ENCODE results near the gene AKR1B1.

The AKR1B1 gene

DNA sequence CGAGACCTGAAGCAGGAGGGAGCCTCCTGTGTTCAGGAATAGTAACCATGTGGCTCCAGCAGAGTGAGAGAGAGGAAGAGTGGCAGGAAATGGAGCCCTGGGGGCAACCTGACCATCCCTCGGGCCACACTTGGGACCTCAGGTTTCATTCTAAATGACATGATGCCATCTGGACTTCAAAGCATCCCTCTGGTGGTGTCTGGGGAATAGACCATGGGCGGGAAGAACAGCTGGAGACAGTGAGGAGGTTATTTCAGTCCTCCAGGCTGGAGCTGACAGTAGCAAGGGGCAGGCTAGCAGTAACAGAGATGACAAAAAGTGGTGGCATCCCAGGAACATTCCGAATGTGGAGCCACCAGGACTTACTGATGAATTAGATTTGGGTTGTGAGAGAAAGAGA, 44.8 kb downstream of the AKR1B1 start:
- Histone ChIP-seq H2BK5ac (ENCODE audit: low read depth, low read length, poor library complexity, severe bottlenecking) (no peak overlapping the region), H3K27me3 (ENCODE audit: control insufficient read depth in 1 of 2, insufficient read depth in 1 of 2, low read length in 2 of 2) (peaks cover 4 to 23% of the 10 kb centered on the region in 2 experiments), H2AK5ac (ENCODE audit: low read length, severe bottlenecking) (no peak overlapping the region), H3K14ac (ENCODE audit: low read length in 2 of 2) (no peak overlapping the region), H3K79me1 (replicated peaks; ENCODE audit: low read length, poor library complexity, severe bottlenecking) (no peaks in the 10 kb centered on the region), H2BK12ac (ENCODE audit: low read length in 2 of 2) (no peak overlapping the region), H2BK120ac (ENCODE audit: low read depth, low read length) (no peak overlapping the region), H4K8ac (ENCODE audit: low read length) (no peak overlapping the region), H3K23ac (ENCODE audit: low read length in 2 of 2) (no peak overlapping the region), H4K91ac (ENCODE audit: low read length) (no peak overlapping the region), H3K36me3 (ENCODE audit: control insufficient read depth in 1 of 2, insufficient read depth in 2 of 2, low read depth in 1 of 2, low read length in 2 of 2) (no peaks in the 10 kb centered on the region), H3K27ac (ENCODE audit: low read length, poor library complexity, severe bottlenecking) (no peak overlapping the region), H3K18ac (ENCODE audit: low read depth in 1 of 2, low read length in 2 of 2) (no peak overlapping the region), H3K9ac (ENCODE audit: low read length) (no peak overlapping the region), H3K4me1 (ENCODE audit: control insufficient read depth, insufficient read depth, low read depth, low read length) (no peaks in the 10 kb centered on the region), H2AFZ (ENCODE audit: low read depth, low read length) (no peak overlapping the region), H3K4ac (ENCODE audit: low read depth in 1 of 2, low read length in 2 of 2) (no peak overlapping the region), H3K9me3 (ENCODE audit: control insufficient read depth, low read length) (no peaks in the 10 kb centered on the region), H2BK15ac (ENCODE audit: low read depth, poor library complexity, severe bottlenecking) (no peak overlapping the region), H3K4me2 (ENCODE audit: low read length, poor library complexity, severe bottlenecking) (no peak overlapping the region), H3K4me3 (ENCODE audit: insufficient read depth in 1 of 2, low read depth in 1 of 2, low read length in 2 of 2) (no peak overlapping the region)
- WGBS, result 47% methylated on average over 4 of the region's 4 CpGs
- DNase-seq, result no peak

DNA sequence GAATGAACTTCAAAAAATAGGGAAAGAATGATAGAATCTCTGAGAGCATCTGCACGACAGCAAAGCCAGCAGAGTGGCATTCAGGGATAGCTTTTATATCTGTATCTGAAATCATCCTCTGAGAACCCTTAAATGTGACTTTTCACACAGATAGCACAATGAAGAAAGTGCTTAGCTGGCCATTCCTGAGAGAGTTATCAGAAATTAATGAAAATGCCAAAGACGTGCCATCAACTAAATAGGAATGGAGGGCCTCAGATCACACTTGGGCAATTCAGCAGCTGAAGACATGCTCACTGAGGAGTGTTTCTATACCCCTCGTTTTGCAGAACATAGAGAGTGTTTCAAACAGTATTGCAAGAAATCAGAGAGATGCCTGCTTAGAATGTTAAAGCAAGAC, 51.6 kb downstream of the AKR1B1 start:
- no peak overlapping the region for H2BK12ac ChIP-seq (ENCODE audit: low read length in 2 of 2)
- no peaks in the 10 kb centered on the region for H3K36me3 ChIP-seq (ENCODE audit: control insufficient read depth in 1 of 2, insufficient read depth in 2 of 2, low read depth in 1 of 2, low read length in 2 of 2)
- H3K79me1 ChIP-seq (replicated peaks; ENCODE audit: low read length, poor library complexity, severe bottlenecking), result no peaks in the 10 kb centered on the region
- H4K91ac ChIP-seq (ENCODE audit: low read length), result no peak overlapping the region
- no peak overlapping the region for H3K18ac ChIP-seq (ENCODE audit: low read depth in 1 of 2, low read length in 2 of 2)
- DNase-seq, result no peak
- H3K27ac ChIP-seq (ENCODE audit: low read length, poor library complexity, severe bottlenecking), result no peak overlapping the region
- no peak overlapping the region for H3K4me2 ChIP-seq (ENCODE audit: low read length, poor library complexity, severe bottlenecking)
- no peak overlapping the region for H3K9ac ChIP-seq (ENCODE audit: low read length)
- no peak overlapping the region for H3K4me3 ChIP-seq (ENCODE audit: insufficient read depth in 1 of 2, low read depth in 1 of 2, low read length in 2 of 2)
- no peak overlapping the region for H2AFZ ChIP-seq (ENCODE audit: low read depth, low read length)
- H2BK15ac ChIP-seq (ENCODE audit: low read depth, poor library complexity, severe bottlenecking), result no peak overlapping the region
- H3K9me3 ChIP-seq (ENCODE audit: control insufficient read depth, low read length), result no peaks in the 10 kb centered on the region
- H3K27me3 ChIP-seq (ENCODE audit: control insufficient read depth in 1 of 2, insufficient read depth in 1 of 2, low read length in 2 of 2), result peaks cover 25 to 33% of the 10 kb centered on the region in 2 experiments
- H2BK5ac ChIP-seq (ENCODE audit: low read depth, low read length, poor library complexity, severe bottlenecking), result no peak overlapping the region
- H2BK120ac ChIP-seq (ENCODE audit: low read depth, low read length), result no peak overlapping the region
- no peak overlapping the region for H2AK5ac ChIP-seq (ENCODE audit: low read length, severe bottlenecking)
- no peak overlapping the region for H3K4ac ChIP-seq (ENCODE audit: low read depth in 1 of 2, low read length in 2 of 2)
- no peak overlapping the region for H3K23ac ChIP-seq (ENCODE audit: low read length in 2 of 2)
- H3K4me1 ChIP-seq (ENCODE audit: control insufficient read depth, insufficient read depth, low read depth, low read length), result no peaks in the 10 kb centered on the region
- H3K14ac ChIP-seq (ENCODE audit: low read length in 2 of 2), result no peak overlapping the region
- WGBS, result 57% methylated on average over 3 of the region's 3 CpGs
- no peak overlapping the region for H4K8ac ChIP-seq (ENCODE audit: low read length)

DNA sequence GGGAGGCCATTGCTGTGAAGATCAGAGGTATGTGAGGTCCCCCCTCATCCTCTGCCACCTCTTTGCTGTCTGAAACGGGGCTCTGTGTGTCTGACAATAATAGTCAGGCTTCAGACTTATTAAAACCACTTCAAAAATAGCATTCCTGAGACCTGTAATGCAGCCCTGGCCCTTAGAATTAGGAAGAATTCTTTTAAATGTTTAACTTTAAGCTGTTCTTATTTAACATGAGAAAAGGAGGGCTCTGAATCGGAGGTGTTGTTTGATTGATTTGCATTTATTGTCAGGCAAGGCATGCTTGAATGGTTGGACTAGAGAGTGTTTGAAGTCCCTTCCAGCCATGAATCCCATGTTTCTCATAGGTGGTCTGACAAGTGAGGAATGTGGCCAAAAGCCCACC, 52.5 kb downstream of the AKR1B1 start:
- 77% methylated on average over 1 of the region's 2 CpGs for WGBS
- no peaks in the 10 kb centered on the region for H3K36me3 ChIP-seq (ENCODE audit: control insufficient read depth in 1 of 2, insufficient read depth in 2 of 2, low read depth in 1 of 2, low read length in 2 of 2)

DNA sequence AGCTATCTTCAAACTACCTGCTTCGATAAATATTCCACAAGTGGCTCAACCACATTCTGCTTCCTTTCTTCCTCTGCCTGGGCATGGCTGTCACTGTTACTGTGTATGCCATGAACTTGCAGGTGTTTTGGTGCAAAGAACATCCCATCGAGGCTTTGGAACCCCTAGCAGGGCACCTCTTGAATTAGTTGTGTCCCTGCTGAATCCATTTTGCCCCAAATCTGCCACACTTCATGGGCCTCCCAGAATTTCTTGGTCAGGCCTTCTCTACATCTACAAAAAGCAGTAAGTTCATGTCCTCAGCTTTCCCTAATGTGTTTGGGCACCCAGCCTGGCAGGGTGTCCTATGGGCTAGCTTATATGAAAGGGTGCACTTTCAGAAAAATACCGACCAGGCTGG, 53.6 kb downstream of the AKR1B1 start:
- no peak overlapping the region for H2BK120ac ChIP-seq (ENCODE audit: low read depth, low read length)
- DNase-seq, result no peak

More for the DNA sequence above, 52.5 kb downstream of the AKR1B1 start:
- no peak overlapping the region for H2AFZ ChIP-seq (ENCODE audit: low read depth, low read length)
- no peaks in the 10 kb centered on the region for H3K4me1 ChIP-seq (ENCODE audit: control insufficient read depth, insufficient read depth, low read depth, low read length)
- no peak overlapping the region for H2BK15ac ChIP-seq (ENCODE audit: low read depth, poor library complexity, severe bottlenecking)
- H3K27ac ChIP-seq (ENCODE audit: low read length, poor library complexity, severe bottlenecking), result no peak overlapping the region
- DNase-seq, result no peak
- no peak overlapping the region for H4K8ac ChIP-seq (ENCODE audit: low read length)
- no peak overlapping the region for H2AK5ac ChIP-seq (ENCODE audit: low read length, severe bottlenecking)
- H4K91ac ChIP-seq (ENCODE audit: low read length), result no peak overlapping the region
- H3K4me3 ChIP-seq (ENCODE audit: insufficient read depth in 1 of 2, low read depth in 1 of 2, low read length in 2 of 2), result no peak overlapping the region
- H3K18ac ChIP-seq (ENCODE audit: low read depth in 1 of 2, low read length in 2 of 2), result no peak overlapping the region
- H3K4me2 ChIP-seq (ENCODE audit: low read length, poor library complexity, severe bottlenecking), result no peak overlapping the region
- H3K23ac ChIP-seq (ENCODE audit: low read length in 2 of 2), result no peak overlapping the region
- no peak overlapping the region for H2BK5ac ChIP-seq (ENCODE audit: low read depth, low read length, poor library complexity, severe bottlenecking)
- no peak overlapping the region for H3K9ac ChIP-seq (ENCODE audit: low read length)
- H2BK120ac ChIP-seq (ENCODE audit: low read depth, low read length), result no peak overlapping the region
- no peaks in the 10 kb centered on the region for H3K9me3 ChIP-seq (ENCODE audit: control insufficient read depth, low read length)
- H3K14ac ChIP-seq (ENCODE audit: low read length in 2 of 2), result no peak overlapping the region
- peaks cover 25 to 33% of the 10 kb centered on the region in 2 experiments for H3K27me3 ChIP-seq (ENCODE audit: control insufficient read depth in 1 of 2, insufficient read depth in 1 of 2, low read length in 2 of 2)
- no peak overlapping the region for H3K4ac ChIP-seq (ENCODE audit: low read depth in 1 of 2, low read length in 2 of 2)
- H3K79me1 ChIP-seq (replicated peaks; ENCODE audit: low read length, poor library complexity, severe bottlenecking), result no peaks in the 10 kb centered on the region
- no peak overlapping the region for H2BK12ac ChIP-seq (ENCODE audit: low read length in 2 of 2)

More for the DNA sequence above, 53.6 kb downstream of the AKR1B1 start:
- Histone ChIP-seq H2AK5ac (ENCODE audit: low read length, severe bottlenecking) (no peak overlapping the region), H3K4me3 (ENCODE audit: insufficient read depth in 1 of 2, low read depth in 1 of 2, low read length in 2 of 2) (no peak overlapping the region), H3K27ac (ENCODE audit: low read length, poor library complexity, severe bottlenecking) (no peak overlapping the region), H3K18ac (ENCODE audit: low read depth in 1 of 2, low read length in 2 of 2) (no peak overlapping the region), H3K23ac (ENCODE audit: low read length in 2 of 2) (no peak overlapping the region), H3K9me3 (ENCODE audit: control insufficient read depth, low read length) (no peaks in the 10 kb centered on the region), H3K36me3 (ENCODE audit: control insufficient read depth in 1 of 2, insufficient read depth in 2 of 2, low read depth in 1 of 2, low read length in 2 of 2) (no peaks in the 10 kb centered on the region), H2BK12ac (ENCODE audit: low read length in 2 of 2) (no peak overlapping the region), H2BK15ac (ENCODE audit: low read depth, poor library complexity, severe bottlenecking) (no peak overlapping the region), H3K14ac (ENCODE audit: low read length in 2 of 2) (no peak overlapping the region), H3K27me3 (ENCODE audit: control insufficient read depth in 1 of 2, insufficient read depth in 1 of 2, low read length in 2 of 2) (peaks cover 25 to 33% of the 10 kb centered on the region in 2 experiments), H4K91ac (ENCODE audit: low read length) (no peak overlapping the region), H4K8ac (ENCODE audit: low read length) (no peak overlapping the region), H3K4me2 (ENCODE audit: low read length, poor library complexity, severe bottlenecking) (no peak overlapping the region), H3K9ac (ENCODE audit: low read length) (no peak overlapping the region), H2AFZ (ENCODE audit: low read depth, low read length) (no peak overlapping the region), H3K4ac (ENCODE audit: low read depth in 1 of 2, low read length in 2 of 2) (no peak overlapping the region), H3K79me1 (replicated peaks; ENCODE audit: low read length, poor library complexity, severe bottlenecking) (no peaks in the 10 kb centered on the region), H2BK5ac (ENCODE audit: low read depth, low read length, poor library complexity, severe bottlenecking) (no peak overlapping the region), H3K4me1 (ENCODE audit: control insufficient read depth, insufficient read depth, low read depth, low read length) (no peaks in the 10 kb centered on the region)
- WGBS, result 68% methylated on average over 3 of the region's 3 CpGs
